ENCODE results near the gene MMS19. TPM values are rescaled to one million over a fixed set of nuclear protein-coding genes. Genes with fewer than 3 reads are reported as not detected.
A peak's percentile ranks its signal among the peaks of the same experiment; 100 is the strongest.

The MMS19 gene
- total and polyA plus RNA-seq, 3 experiments from 2014 or later, result 27.5 to 89.3 (median 85.7) TPM

GRCh38 chr10:97459933-97460332, 38.3 kb downstream of the MMS19 start:
- no peaks in the 10 kb centered on the region for H3K9me3 Mint-ChIP-seq
- no peaks in the 10 kb centered on the region for H3K4me1 Mint-ChIP-seq
- DNase-seq, result no peak
- no peak overlapping the region for H3K4me3 Mint-ChIP-seq
- no peaks in the 10 kb centered on the region for H3K27me3 ChIP-seq (ENCODE audit: insufficient read depth, low read length, poor library complexity, severe bottlenecking)
- H3K27ac Mint-ChIP-seq, result peak overlapping the region in 2 of 8 donors; percentile 11 to 70
- CTCF ChIA-PET, result no interaction called here
- H3K4me1 ChIP-seq (ENCODE audit: insufficient read depth, low read length), result no peaks in the 10 kb centered on the region
- no peak overlapping the region for H3K4me3 ChIP-seq (ENCODE audit: low read length)
- H3K27ac ChIP-seq (ENCODE audit: low read depth, low read length), result no peak overlapping the region
- POLR2A ChIA-PET, result no interaction called here
- H3K9me3 ChIP-seq (ENCODE audit: low read length), result no peaks in the 10 kb centered on the region
- peaks cover 4 to 93% (median 26%) of the 10 kb centered on the region in 3 donors for H3K36me3 Mint-ChIP-seq
- no peaks in the 10 kb centered on the region for H3K27me3 Mint-ChIP-seq
- peaks cover 58% of the 10 kb centered on the region for H3K36me3 ChIP-seq (ENCODE audit: insufficient read depth, low read length)

GRCh38 chr10:97459111-97459510, 39.1 kb downstream of the MMS19 start:
- H3K27me3 ChIP-seq (ENCODE audit: insufficient read depth, low read length, poor library complexity, severe bottlenecking), result no peaks in the 10 kb centered on the region
- H3K27ac ChIP-seq (ENCODE audit: low read depth, low read length), result no peak overlapping the region
- H3K36me3 ChIP-seq (ENCODE audit: insufficient read depth, low read length), result peaks cover 58% of the 10 kb centered on the region
- Mint-ChIP-seq H3K4me1 (peaks cover 0 to 7% (median 5%) of the 10 kb centered on the region in 3 donors), H3K27ac (peak overlapping the region in 1 of 8 donors; percentile 51), H3K4me3 (no peak overlapping the region), H3K36me3 (peaks cover 4 to 89% (median 26%) of the 10 kb centered on the region in 3 donors), H3K9me3 (no peaks in the 10 kb centered on the region), H3K27me3 (no peaks in the 10 kb centered on the region)
- no peak overlapping the region for H3K4me3 ChIP-seq (ENCODE audit: low read length)
- ChIA-PET CTCF (no interaction called here), POLR2A (no interaction called here)
- no peaks in the 10 kb centered on the region for H3K9me3 ChIP-seq (ENCODE audit: low read length)
- H3K4me1 ChIP-seq (ENCODE audit: insufficient read depth, low read length), result no peaks in the 10 kb centered on the region
- DNase-seq, result no peak

GRCh38 chr10:97456686-97457065, 41.5 kb downstream of the MMS19 start:
- peak overlapping the region in 5 of 8 donors; percentile 12 to 43 (median 29) for H3K27ac Mint-ChIP-seq

GRCh38 chr10:97456034-97456685, 42.1 kb downstream of the MMS19 start:
- H3K4me3 Mint-ChIP-seq, result no peak overlapping the region
- ChIA-PET POLR2A (no interaction called here), CTCF (interaction anchor here (1.0 to 1.1 kb wide), 2 partner anchors 48 to 98 kb away, joined by 3 to 4 read pairs; no protein-coding TSS in a partner anchor)
- Histone ChIP-seq H3K36me3 (ENCODE audit: insufficient read depth, low read length) (peaks cover 58% of the 10 kb centered on the region), H3K27me3 (ENCODE audit: insufficient read depth, low read length, poor library complexity, severe bottlenecking) (no peaks in the 10 kb centered on the region), H3K27ac (ENCODE audit: low read depth, low read length) (no peak overlapping the region), H3K9me3 (ENCODE audit: low read length) (no peaks in the 10 kb centered on the region), H3K4me3 (ENCODE audit: low read length) (no peak overlapping the region), H3K4me1 (ENCODE audit: insufficient read depth, low read length) (no peaks in the 10 kb centered on the region)
- H3K9me3 Mint-ChIP-seq, result no peaks in the 10 kb centered on the region
- H3K36me3 Mint-ChIP-seq, result peaks cover 4 to 83% (median 17%) of the 10 kb centered on the region in 3 donors
- DNase-seq, result no peak
- H3K27ac Mint-ChIP-seq, result peak overlapping the region in 4 of 8 donors; percentile 23 to 85 (median 38)
- peaks cover 0 to 15% (median 9%) of the 10 kb centered on the region in 3 donors for H3K4me1 Mint-ChIP-seq
- H3K27me3 Mint-ChIP-seq, result no peaks in the 10 kb centered on the region

More at GRCh38 chr10:97456686-97457065, 41.5 kb downstream of the MMS19 start:
- DNase-seq, result no peak
- no peaks in the 10 kb centered on the region for H3K9me3 Mint-ChIP-seq
- H3K36me3 Mint-ChIP-seq, result peaks cover 4 to 88% (median 20%) of the 10 kb centered on the region in 3 donors
- POLR2A ChIA-PET, result no interaction called here
- H3K4me3 ChIP-seq (ENCODE audit: low read length), result no peak overlapping the region
- H3K9me3 ChIP-seq (ENCODE audit: low read length), result no peaks in the 10 kb centered on the region
- peaks cover 63% of the 10 kb centered on the region for H3K36me3 ChIP-seq (ENCODE audit: insufficient read depth, low read length)
- H3K4me1 Mint-ChIP-seq, result peaks cover 0 to 15% (median 9%) of the 10 kb centered on the region in 3 donors
- no peak overlapping the region for H3K27ac ChIP-seq (ENCODE audit: low read depth, low read length)
- H3K27me3 Mint-ChIP-seq, result no peaks in the 10 kb centered on the region
- no peaks in the 10 kb centered on the region for H3K4me1 ChIP-seq (ENCODE audit: insufficient read depth, low read length)
- no peaks in the 10 kb centered on the region for H3K27me3 ChIP-seq (ENCODE audit: insufficient read depth, low read length, poor library complexity, severe bottlenecking)
- no peak overlapping the region for H3K4me3 Mint-ChIP-seq
- CTCF ChIA-PET, result interaction anchor here (1.0 to 1.1 kb wide), 2 partner anchors 49 to 97 kb away, joined by 3 to 4 read pairs; no protein-coding TSS in a partner anchor

- Mint-ChIP-seq H3K9me3 (no peaks in the 10 kb centered on the region), H3K27me3 (no peaks in the 10 kb centered on the region), H3K4me1 (peaks cover 7 to 21% (median 13%) of the 10 kb centered on the region in 3 donors), H3K4me3 (no peak overlapping the region), H3K27ac (peak overlapping the region in 7 of 8 donors; percentile 29 to 91 (median 66)), H3K36me3 (peaks cover 1 to 68% (median 11%) of the 10 kb centered on the region in 3 donors)
- no peak overlapping the region for H3K4me3 ChIP-seq (ENCODE audit: low read length)
- ChIA-PET POLR2A (no interaction called here), CTCF (interaction anchor here (0.6 to 1.2 kb wide), 2 partner anchors 34 to 100 kb away, joined by 3 read pairs; no protein-coding TSS in a partner anchor)
- H3K27me3 ChIP-seq (ENCODE audit: insufficient read depth, low read length, poor library complexity, severe bottlenecking), result no peaks in the 10 kb centered on the region
- H3K27ac ChIP-seq (ENCODE audit: low read depth, low read length), result no peak overlapping the region
- no peak for DNase-seq
- H3K9me3 ChIP-seq (ENCODE audit: low read length), result no peaks in the 10 kb centered on the region
- no peaks in the 10 kb centered on the region for H3K4me1 ChIP-seq (ENCODE audit: insufficient read depth, low read length)
- H3K36me3 ChIP-seq (ENCODE audit: insufficient read depth, low read length), result peaks cover 42% of the 10 kb centered on the region
Observed at GRCh38 chr10:97454330-97455036, 43.7 kb downstream of the MMS19 start.

GRCh38 chr10:97452352-97452751, 45.9 kb downstream of the MMS19 start:
- H3K27me3 Mint-ChIP-seq, result no peaks in the 10 kb centered on the region
- H3K4me1 Mint-ChIP-seq, result peaks cover 18 to 37% (median 29%) of the 10 kb centered on the region in 3 donors
- peaks cover 0 to 53% (median 1%) of the 10 kb centered on the region in 3 donors for H3K36me3 Mint-ChIP-seq
- H3K4me3 ChIP-seq (ENCODE audit: low read length), result no peak overlapping the region
- H3K27me3 ChIP-seq (ENCODE audit: insufficient read depth, low read length, poor library complexity, severe bottlenecking), result no peaks in the 10 kb centered on the region
- ChIA-PET POLR2A (no interaction called here), CTCF (no interaction called here)
- no peaks in the 10 kb centered on the region for H3K9me3 ChIP-seq (ENCODE audit: low read length)
- no peaks in the 10 kb centered on the region for H3K9me3 Mint-ChIP-seq
- peaks cover 1% of the 10 kb centered on the region for H3K4me1 ChIP-seq (ENCODE audit: insufficient read depth, low read length)
- peaks cover 28% of the 10 kb centered on the region for H3K36me3 ChIP-seq (ENCODE audit: insufficient read depth, low read length)
- DNase-seq, result no peak
- no peak overlapping the region for H3K27ac ChIP-seq (ENCODE audit: low read depth, low read length)
- no peak overlapping the region for H3K4me3 Mint-ChIP-seq
- H3K27ac Mint-ChIP-seq, result peak overlapping the region in 3 of 8 donors; percentile 27 to 68 (median 35)

GRCh38 chr10:97451605-97452004, 46.6 kb downstream of the MMS19 start:
- Histone ChIP-seq H3K27ac (ENCODE audit: low read depth, low read length) (no peak overlapping the region), H3K9me3 (ENCODE audit: low read length) (no peaks in the 10 kb centered on the region), H3K4me3 (ENCODE audit: low read length) (no peak overlapping the region), H3K27me3 (ENCODE audit: insufficient read depth, low read length, poor library complexity, severe bottlenecking) (no peaks in the 10 kb centered on the region), H3K4me1 (ENCODE audit: insufficient read depth, low read length) (peaks cover 8% of the 10 kb centered on the region), H3K36me3 (ENCODE audit: insufficient read depth, low read length) (peaks cover 21% of the 10 kb centered on the region)
- no peaks in the 10 kb centered on the region for H3K27me3 Mint-ChIP-seq
- H3K9me3 Mint-ChIP-seq, result no peaks in the 10 kb centered on the region
- peak overlapping the region in 2 of 8 donors; percentile 23 to 43 for H3K27ac Mint-ChIP-seq
- DNase-seq, result no peak
- peaks cover 24 to 44% (median 37%) of the 10 kb centered on the region in 3 donors for H3K4me1 Mint-ChIP-seq
- CTCF ChIA-PET, result no interaction called here
- no peak overlapping the region for H3K4me3 Mint-ChIP-seq
- POLR2A ChIA-PET, result no interaction called here
- peaks cover 0 to 46% (median 1%) of the 10 kb centered on the region in 3 donors for H3K36me3 Mint-ChIP-seq

- DNase-seq, result no peak
- ChIA-PET CTCF (no interaction called here), POLR2A (no interaction called here)
- Mint-ChIP-seq H3K36me3 (peaks cover 0 to 41% (median 1%) of the 10 kb centered on the region in 3 donors), H3K4me3 (no peak overlapping the region), H3K27ac (peak overlapping the region in 6 of 8 donors; percentile 23 to 73 (median 53)), H3K27me3 (no peaks in the 10 kb centered on the region), H3K4me1 (peaks cover 29 to 52% (median 45%) of the 10 kb centered on the region in 3 donors), H3K9me3 (no peaks in the 10 kb centered on the region)
- Histone ChIP-seq H3K27ac (ENCODE audit: low read depth, low read length) (no peak overlapping the region), H3K27me3 (ENCODE audit: insufficient read depth, low read length, poor library complexity, severe bottlenecking) (no peaks in the 10 kb centered on the region), H3K36me3 (ENCODE audit: insufficient read depth, low read length) (peaks cover 18% of the 10 kb centered on the region), H3K9me3 (ENCODE audit: low read length) (no peaks in the 10 kb centered on the region), H3K4me3 (ENCODE audit: low read length) (no peak overlapping the region), H3K4me1 (ENCODE audit: insufficient read depth, low read length) (peaks cover 8% of the 10 kb centered on the region)
Observed at GRCh38 chr10:97450828-97451227, 47.4 kb downstream of the MMS19 start.

Measured in CD8-positive, alpha-beta memory T cell (primary cell).